Measurements from ENCODE around the gene ASXL1.
"Not testable (repeated sequence)": the region's sequence is repeated elsewhere in the genome, so short reads cannot be mapped to it uniquely, and the experiment has no call there.

The ASXL1 gene

GRCh38 chr20:32355907-32356621 is 2.1 kb upstream of the ASXL1 start:
- not testable (repeated sequence) for H2BK12ac ChIP-seq (ENCODE audit: low read length); H3K14ac ChIP-seq (ENCODE audit: low read length); H2BK120ac ChIP-seq (ENCODE audit: low read depth, low read length); H2BK15ac ChIP-seq (ENCODE audit: low read length); H3K27me3 ChIP-seq (ENCODE audit: control insufficient read depth in 3 of 3, insufficient read depth in 3 of 3, low read depth in 1 of 3, low read length in 3 of 3); H3K9ac ChIP-seq (ENCODE audit: low read depth, low read length, poor library complexity); H3K4ac ChIP-seq (ENCODE audit: low read length); H3K18ac ChIP-seq (ENCODE audit: low read length); H3K4me1 ChIP-seq (ENCODE audit: control insufficient read depth in 2 of 2, insufficient read depth in 1 of 2, low read depth in 1 of 2, low read length in 2 of 2); DNase-seq (ENCODE audit: low spot score); H2AFZ ChIP-seq (ENCODE audit: low read length); H3K23ac ChIP-seq (ENCODE audit: low read depth, low read length, poor library complexity); H3K9me3 ChIP-seq (replicated peaks in 1 of 2; ENCODE audit: control insufficient read depth in 2 of 2, insufficient read depth in 1 of 2, low read depth in 1 of 2, low read length in 2 of 2); H4K91ac ChIP-seq (ENCODE audit: low read depth, low read length, poor library complexity); H4K8ac ChIP-seq (ENCODE audit: low read depth, low read length); H3K4me3 ChIP-seq (ENCODE audit: low read length in 2 of 2); H3K79me1 ChIP-seq (ENCODE audit: low read depth, low read length); H3K4me2 ChIP-seq (ENCODE audit: insufficient read depth, low read length, poor library complexity, severe bottlenecking); H2BK5ac ChIP-seq (ENCODE audit: low read length); H2AK5ac ChIP-seq (ENCODE audit: low read depth, low read length); H3K27ac ChIP-seq (replicated peaks; ENCODE audit: low read length)
- H3K36me3 ChIP-seq (replicated peaks in 1 of 2; ENCODE audit: control insufficient read depth in 2 of 2, insufficient read depth in 2 of 2, low read length in 2 of 2), result peaks cover 0 to 10% of the 10 kb centered on the region in 2 donors
- WGBS, 2 donors (ENCODE audit: extremely low coverage in 2 of 2, insufficient read length in 2 of 2, insufficient replicate concordance in 1 of 2), result no CpG with 5 or more reads among the region's 7 CpGs

- H3K23ac ChIP-seq (ENCODE audit: low read depth, low read length, poor library complexity), result no peak overlapping the region
- H3K79me1 ChIP-seq (ENCODE audit: low read depth, low read length), result no peaks in the 10 kb centered on the region
- H4K91ac ChIP-seq (ENCODE audit: low read depth, low read length, poor library complexity), result no peak overlapping the region
- peak overlapping the region; percentile 88 for H2AFZ ChIP-seq (ENCODE audit: low read length)
- H3K9me3 ChIP-seq (replicated peaks in 1 of 2; ENCODE audit: control insufficient read depth in 2 of 2, insufficient read depth in 1 of 2, low read depth in 1 of 2, low read length in 2 of 2), result no peaks in the 10 kb centered on the region
- H2AK5ac ChIP-seq (ENCODE audit: low read depth, low read length), result no peak overlapping the region
- H3K4me3 ChIP-seq (ENCODE audit: low read length in 2 of 2), result peak overlapping the region in 1 of 2 donors; percentile 87
- no peak overlapping the region for H2BK12ac ChIP-seq (ENCODE audit: low read length)
- peaks cover 0 to 12% of the 10 kb centered on the region in 2 donors for H3K36me3 ChIP-seq (replicated peaks in 1 of 2; ENCODE audit: control insufficient read depth in 2 of 2, insufficient read depth in 2 of 2, low read length in 2 of 2)
- no peak overlapping the region for H2BK5ac ChIP-seq (ENCODE audit: low read length)
- peaks cover 0 to 9% of the 10 kb centered on the region in 2 donors for H3K4me1 ChIP-seq (ENCODE audit: control insufficient read depth in 2 of 2, insufficient read depth in 1 of 2, low read depth in 1 of 2, low read length in 2 of 2)
- peak overlapping the region; percentile 66 for H3K4me2 ChIP-seq (ENCODE audit: insufficient read depth, low read length, poor library complexity, severe bottlenecking)
- WGBS, 2 donors (ENCODE audit: extremely low coverage in 2 of 2, insufficient read length in 2 of 2, insufficient replicate concordance in 1 of 2), result no CpG with 5 or more reads among the region's 13 CpGs
- no peak overlapping the region for H3K18ac ChIP-seq (ENCODE audit: low read length)
- H3K27ac ChIP-seq (replicated peaks; ENCODE audit: low read length), result no peak overlapping the region
- no peak overlapping the region for H2BK120ac ChIP-seq (ENCODE audit: low read depth, low read length)
- no peak overlapping the region for H2BK15ac ChIP-seq (ENCODE audit: low read length)
- no peaks in the 10 kb centered on the region for H3K27me3 ChIP-seq (ENCODE audit: control insufficient read depth in 3 of 3, insufficient read depth in 3 of 3, low read depth in 1 of 3, low read length in 3 of 3)
- no peak overlapping the region for H4K8ac ChIP-seq (ENCODE audit: low read depth, low read length)
- H3K4ac ChIP-seq (ENCODE audit: low read length), result no peak overlapping the region
- no peak overlapping the region for H3K9ac ChIP-seq (ENCODE audit: low read depth, low read length, poor library complexity)
- no peak overlapping the region for H3K14ac ChIP-seq (ENCODE audit: low read length)
- DNase-seq (ENCODE audit: low spot score), result no peak
Observed at GRCh38 chr20:32356622-32357374, 1.3 kb upstream of the ASXL1 start.

GRCh38 chr20:32357375-32357868 is 709 bp upstream of the ASXL1 start:
- Histone ChIP-seq H2BK120ac (ENCODE audit: low read depth, low read length) (no peak overlapping the region), H2BK5ac (ENCODE audit: low read length) (no peak overlapping the region), H3K36me3 (replicated peaks in 1 of 2; ENCODE audit: control insufficient read depth in 2 of 2, insufficient read depth in 2 of 2, low read length in 2 of 2) (peaks cover 0 to 12% of the 10 kb centered on the region in 2 donors), H2AFZ (ENCODE audit: low read length) (peak overlapping the region; percentile 88), H3K9me3 (replicated peaks in 1 of 2; ENCODE audit: control insufficient read depth in 2 of 2, insufficient read depth in 1 of 2, low read depth in 1 of 2, low read length in 2 of 2) (no peaks in the 10 kb centered on the region), H3K4me1 (ENCODE audit: control insufficient read depth in 2 of 2, insufficient read depth in 1 of 2, low read depth in 1 of 2, low read length in 2 of 2) (peaks cover 0 to 9% of the 10 kb centered on the region in 2 donors), H4K91ac (ENCODE audit: low read depth, low read length, poor library complexity) (no peak overlapping the region), H3K4me3 (ENCODE audit: low read length in 2 of 2) (peak overlapping the region; percentile 80 to 87), H2BK12ac (ENCODE audit: low read length) (no peak overlapping the region), H3K14ac (ENCODE audit: low read length) (no peak overlapping the region), H2AK5ac (ENCODE audit: low read depth, low read length) (no peak overlapping the region), H3K27me3 (ENCODE audit: control insufficient read depth in 3 of 3, insufficient read depth in 3 of 3, low read depth in 1 of 3, low read length in 3 of 3) (no peaks in the 10 kb centered on the region), H4K8ac (ENCODE audit: low read depth, low read length) (no peak overlapping the region), H3K4me2 (ENCODE audit: insufficient read depth, low read length, poor library complexity, severe bottlenecking) (peak overlapping the region; percentile 66), H3K23ac (ENCODE audit: low read depth, low read length, poor library complexity) (no peak overlapping the region), H3K79me1 (ENCODE audit: low read depth, low read length) (no peaks in the 10 kb centered on the region), H3K18ac (ENCODE audit: low read length) (peak overlapping the region; percentile 25), H3K4ac (ENCODE audit: low read length) (no peak overlapping the region), H3K9ac (ENCODE audit: low read depth, low read length, poor library complexity) (no peak overlapping the region), H2BK15ac (ENCODE audit: low read length) (no peak overlapping the region), H3K27ac (replicated peaks; ENCODE audit: low read length) (peak overlapping the region; percentile 10)
- no peak for DNase-seq (ENCODE audit: low spot score)
- WGBS, 2 donors (ENCODE audit: extremely low coverage in 2 of 2, insufficient read length in 2 of 2, insufficient replicate concordance in 1 of 2), result no CpG with 5 or more reads among the region's 11 CpGs

DNA sequence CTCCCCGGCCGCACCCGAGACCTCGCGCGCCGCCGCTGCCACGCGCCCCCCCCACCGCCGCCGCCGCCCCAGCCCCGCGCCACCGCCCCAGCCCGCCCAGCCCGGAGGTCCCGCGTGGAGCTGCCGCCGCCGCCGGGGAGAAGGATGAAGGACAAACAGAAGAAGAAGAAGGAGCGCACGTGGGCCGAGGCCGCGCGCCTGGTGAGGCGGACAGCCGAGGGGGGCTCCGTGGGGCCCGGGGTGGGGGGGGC is 426 bp downstream of the ASXL1 start:
- peak overlapping the region; percentile 93 for H3K9ac ChIP-seq (ENCODE audit: low read depth, low read length, poor library complexity)
- H3K9me3 ChIP-seq (replicated peaks in 1 of 2; ENCODE audit: control insufficient read depth in 2 of 2, insufficient read depth in 1 of 2, low read depth in 1 of 2, low read length in 2 of 2), result no peaks in the 10 kb centered on the region
- WGBS, 2 donors (ENCODE audit: extremely low coverage in 2 of 2, insufficient read length in 2 of 2, insufficient replicate concordance in 1 of 2), result no CpG with 5 or more reads among the region's 35 CpGs
- H3K18ac ChIP-seq (ENCODE audit: low read length), result peak overlapping the region; percentile 99
- no peak overlapping the region for H3K14ac ChIP-seq (ENCODE audit: low read length)
- no peaks in the 10 kb centered on the region for H3K27me3 ChIP-seq (ENCODE audit: control insufficient read depth in 3 of 3, insufficient read depth in 3 of 3, low read depth in 1 of 3, low read length in 3 of 3)
- H4K91ac ChIP-seq (ENCODE audit: low read depth, low read length, poor library complexity), result no peak overlapping the region
- H2AK5ac ChIP-seq (ENCODE audit: low read depth, low read length), result peak overlapping the region; percentile 56
- H2BK12ac ChIP-seq (ENCODE audit: low read length), result no peak overlapping the region
- no peak overlapping the region for H3K4me2 ChIP-seq (ENCODE audit: insufficient read depth, low read length, poor library complexity, severe bottlenecking)
- H4K8ac ChIP-seq (ENCODE audit: low read depth, low read length), result no peak overlapping the region
- no peak overlapping the region for H2BK120ac ChIP-seq (ENCODE audit: low read depth, low read length)
- no peaks in the 10 kb centered on the region for H3K79me1 ChIP-seq (ENCODE audit: low read depth, low read length)
- H2BK15ac ChIP-seq (ENCODE audit: low read length), result no peak overlapping the region
- DNase-seq (ENCODE audit: low spot score), result peak; percentile 29
- H3K4me3 ChIP-seq (ENCODE audit: low read length in 2 of 2), result peak overlapping the region; percentile 87 to 88
- H3K36me3 ChIP-seq (replicated peaks in 1 of 2; ENCODE audit: control insufficient read depth in 2 of 2, insufficient read depth in 2 of 2, low read length in 2 of 2), result peaks cover 0 to 12% of the 10 kb centered on the region in 2 donors
- peaks cover 0 to 9% of the 10 kb centered on the region in 2 donors for H3K4me1 ChIP-seq (ENCODE audit: control insufficient read depth in 2 of 2, insufficient read depth in 1 of 2, low read depth in 1 of 2, low read length in 2 of 2)
- H3K27ac ChIP-seq (replicated peaks; ENCODE audit: low read length), result peak overlapping the region; percentile 88
- peak overlapping the region; percentile 93 for H2AFZ ChIP-seq (ENCODE audit: low read length)
- H3K4ac ChIP-seq (ENCODE audit: low read length), result no peak overlapping the region
- H3K23ac ChIP-seq (ENCODE audit: low read depth, low read length, poor library complexity), result no peak overlapping the region
- H2BK5ac ChIP-seq (ENCODE audit: low read length), result peak overlapping the region; percentile 62
